ENCODE results near the gene TUBA4B.
A peak's percentile ranks its signal among the peaks of the same experiment; 100 is the strongest.

TUBA4B gene

DNA sequence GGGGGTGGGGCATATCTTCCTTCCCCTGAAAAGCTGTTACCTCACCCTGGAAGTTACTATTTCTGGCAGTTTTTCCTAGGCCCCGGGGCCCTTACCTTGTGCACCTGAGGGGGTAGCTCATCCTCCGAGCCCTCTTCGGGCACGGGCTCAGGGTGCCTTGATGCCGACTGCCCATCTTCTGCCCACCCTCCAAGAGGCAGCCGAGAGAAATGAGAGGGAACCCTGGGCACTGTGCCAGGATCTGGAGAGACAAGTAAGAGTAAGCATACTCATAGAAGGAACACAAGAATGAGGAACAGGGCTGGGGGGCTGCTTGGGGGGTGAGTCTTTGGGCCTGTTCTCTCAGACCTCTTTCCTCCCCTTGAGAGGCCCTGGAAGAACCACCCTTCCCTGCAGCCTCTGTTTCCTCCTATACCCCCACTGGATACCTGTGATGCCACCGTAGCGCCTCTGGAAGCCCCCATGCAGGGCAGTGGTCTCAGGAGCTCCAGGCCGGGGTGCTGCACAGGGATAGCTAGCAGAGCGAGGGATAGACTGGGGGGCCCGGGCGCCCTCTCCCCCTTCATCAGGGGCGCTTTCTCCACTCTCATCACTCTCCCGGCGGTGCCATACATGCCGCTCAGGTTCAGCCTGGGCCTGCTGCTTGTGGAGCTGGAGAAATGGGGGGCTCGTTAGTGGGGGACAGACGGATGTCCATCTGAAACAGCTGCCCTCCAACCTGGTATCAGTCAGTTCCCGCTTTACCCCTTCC lies 32.2 kb upstream of the TUBA4B start:
- Histone ChIP-seq H3K36me3 (ENCODE audit: control insufficient read depth, insufficient read depth, low read length) (peaks cover 29% of the 10 kb centered on the region), H3K27me3 (ENCODE audit: control insufficient read depth, insufficient read depth, low read length) (no peaks in the 10 kb centered on the region), H3K4me3 (ENCODE audit: low read depth, low read length) (no peak overlapping the region), H3K4me1 (ENCODE audit: control insufficient read depth, insufficient read depth, low read length) (peaks cover 5% of the 10 kb centered on the region), H3K9me3 (ENCODE audit: control insufficient read depth, insufficient read depth, low read length) (no peaks in the 10 kb centered on the region), H3K9ac (ENCODE audit: low read depth, low read length) (no peak overlapping the region)

DNA sequence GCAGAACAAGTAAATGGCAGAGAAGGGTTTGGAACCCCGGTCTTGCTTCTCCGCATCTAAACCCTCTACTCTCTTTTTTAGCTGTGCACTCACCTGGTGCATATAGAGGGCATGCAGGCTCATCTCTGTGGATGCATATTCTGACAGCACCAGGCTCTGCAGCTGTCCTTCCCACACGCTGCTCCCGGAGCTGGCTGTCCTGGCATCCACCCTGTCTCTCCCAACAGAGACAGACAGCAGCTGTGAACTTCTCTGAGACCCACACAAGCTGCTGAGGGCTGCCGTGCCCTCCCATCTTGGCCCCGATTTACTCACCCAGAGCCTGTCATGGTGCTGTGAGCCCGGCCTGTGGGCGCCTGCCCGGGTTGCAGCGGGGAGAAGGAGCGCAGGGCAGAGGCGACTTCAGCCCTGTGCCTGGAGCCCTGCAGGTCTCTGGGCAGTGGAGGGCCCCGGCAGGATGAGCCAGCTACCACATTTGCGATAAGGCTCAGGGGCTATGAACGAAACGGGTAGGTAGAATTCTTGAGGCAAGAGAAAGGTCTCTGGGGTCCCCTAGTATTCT lies 31.0 kb upstream of the TUBA4B start:
- Histone ChIP-seq H3K27me3 (ENCODE audit: control insufficient read depth, insufficient read depth, low read length) (no peaks in the 10 kb centered on the region), H3K9ac (ENCODE audit: low read depth, low read length) (no peak overlapping the region), H3K36me3 (ENCODE audit: control insufficient read depth, insufficient read depth, low read length) (peaks cover 29% of the 10 kb centered on the region), H3K4me1 (ENCODE audit: control insufficient read depth, insufficient read depth, low read length) (peaks cover 3% of the 10 kb centered on the region), H3K4me3 (ENCODE audit: low read depth, low read length) (no peak overlapping the region), H3K9me3 (ENCODE audit: control insufficient read depth, insufficient read depth, low read length) (no peaks in the 10 kb centered on the region)

DNA sequence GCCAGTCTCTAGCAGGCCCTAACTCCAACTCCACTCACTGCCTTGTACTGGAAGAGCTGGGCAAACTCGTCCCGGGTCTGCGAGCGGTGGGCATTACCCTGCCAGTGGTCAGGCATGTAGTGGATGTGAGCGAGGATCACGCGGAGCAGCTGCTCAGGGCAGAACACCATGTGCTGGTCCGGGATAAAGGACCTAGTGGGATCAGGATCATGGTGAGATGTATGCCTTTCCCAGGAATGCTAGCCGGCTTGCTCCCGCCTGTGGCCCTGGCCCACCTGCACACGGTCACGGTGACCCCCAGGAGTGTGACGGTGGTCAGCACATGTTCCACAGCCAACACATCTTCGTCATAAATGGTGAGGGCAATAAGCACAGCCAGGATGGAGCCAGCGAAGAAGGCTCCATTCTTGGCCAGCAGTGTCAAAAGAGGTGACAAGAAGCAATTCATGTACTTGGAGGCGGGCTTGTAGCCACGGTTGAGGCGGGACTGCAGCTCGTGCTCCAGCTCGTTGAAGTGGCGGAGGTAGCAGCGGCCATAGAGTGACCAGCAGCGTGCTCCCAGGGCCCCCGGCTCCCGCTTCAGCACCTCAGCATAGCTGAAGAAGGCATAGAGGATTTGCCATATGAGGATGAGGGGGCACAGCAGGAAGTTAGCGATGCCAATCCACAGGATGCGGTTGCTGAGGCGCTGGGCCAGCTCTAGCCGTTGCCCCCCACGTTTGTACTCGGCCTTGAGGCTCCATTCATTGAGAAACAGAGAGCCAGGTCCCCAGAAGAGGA lies 29.0 kb upstream of the TUBA4B start:
- Histone ChIP-seq H3K9me3 (ENCODE audit: control insufficient read depth, insufficient read depth, low read length) (no peaks in the 10 kb centered on the region), H3K4me1 (ENCODE audit: control insufficient read depth, insufficient read depth, low read length) (peaks cover 3% of the 10 kb centered on the region), H3K9ac (ENCODE audit: low read depth, low read length) (no peak overlapping the region), H3K27me3 (ENCODE audit: control insufficient read depth, insufficient read depth, low read length) (no peaks in the 10 kb centered on the region), H3K36me3 (ENCODE audit: control insufficient read depth, insufficient read depth, low read length) (peaks cover 29% of the 10 kb centered on the region), H3K4me3 (ENCODE audit: low read depth, low read length) (no peak overlapping the region)

DNA sequence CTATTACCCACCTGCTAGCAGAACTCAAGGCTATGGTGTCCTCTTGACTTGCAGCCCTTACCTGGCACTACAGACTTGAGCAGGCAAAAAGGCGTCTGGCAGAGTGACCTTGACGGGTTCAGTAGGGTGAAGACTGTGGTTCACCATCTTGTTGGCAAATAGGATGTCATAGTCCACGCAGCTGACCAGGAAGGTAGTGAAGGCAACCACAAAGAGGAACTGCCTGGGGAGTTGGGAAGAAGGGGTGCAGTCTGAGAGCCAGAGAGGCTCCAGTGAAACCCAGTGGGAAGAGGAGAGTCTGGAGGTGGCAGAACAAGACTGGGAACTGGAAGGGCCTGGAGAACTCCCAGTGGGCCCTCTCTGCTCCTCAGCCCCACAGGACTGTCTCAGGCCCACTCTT lies 27.7 kb upstream of the TUBA4B start:
- H3K4me1 ChIP-seq (ENCODE audit: control insufficient read depth, insufficient read depth, low read length), result no peaks in the 10 kb centered on the region
- no peak overlapping the region for H3K4me3 ChIP-seq (ENCODE audit: low read depth, low read length)
- no peaks in the 10 kb centered on the region for H3K9me3 ChIP-seq (ENCODE audit: control insufficient read depth, insufficient read depth, low read length)
- H3K27me3 ChIP-seq (ENCODE audit: control insufficient read depth, insufficient read depth, low read length), result no peaks in the 10 kb centered on the region
- H3K9ac ChIP-seq (ENCODE audit: low read depth, low read length), result no peak overlapping the region
- peaks cover 28% of the 10 kb centered on the region for H3K36me3 ChIP-seq (ENCODE audit: control insufficient read depth, insufficient read depth, low read length)

DNA sequence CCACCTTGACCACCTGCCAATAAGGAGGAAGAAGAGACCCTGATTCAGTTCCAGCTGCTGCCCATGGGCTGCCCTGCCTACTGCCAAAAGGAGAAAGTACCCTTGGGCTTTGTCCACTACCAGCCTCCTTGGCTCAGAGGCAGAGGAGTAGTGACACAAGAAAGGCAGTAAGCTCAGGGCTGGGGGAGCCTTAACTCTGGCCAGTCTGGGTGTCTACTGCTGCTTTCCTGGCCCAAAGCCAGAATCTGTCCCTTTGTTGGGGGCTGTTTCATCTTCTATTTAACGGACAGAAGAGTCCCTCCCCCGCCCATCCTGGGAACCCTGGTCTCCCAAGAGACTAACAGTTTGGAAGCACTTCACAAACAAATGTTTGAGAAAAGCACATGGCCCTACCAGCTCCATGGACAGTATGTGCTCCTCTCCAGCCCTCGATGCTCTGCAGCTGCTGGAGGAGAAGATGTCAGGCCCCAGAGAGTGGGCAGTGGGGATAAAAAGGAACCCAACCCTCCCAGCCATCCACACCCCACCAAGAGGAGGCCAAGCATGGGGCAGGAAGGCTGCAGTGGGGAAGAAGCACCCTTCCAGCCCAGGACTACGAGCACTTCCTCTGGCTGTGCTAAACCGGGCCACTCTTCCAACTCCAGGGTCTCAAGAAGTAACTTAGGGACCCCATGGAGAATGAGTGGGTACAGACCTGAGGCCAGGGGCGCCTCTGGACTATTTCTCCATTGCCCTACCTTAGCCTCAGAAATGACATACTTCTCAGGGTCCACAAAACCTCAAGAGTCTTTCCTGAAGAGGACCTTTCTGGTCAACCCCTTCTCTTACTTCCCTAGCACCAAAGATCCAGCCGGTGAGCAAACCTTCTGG lies 24.8 kb upstream of the TUBA4B start:
- Histone ChIP-seq H3K36me3 (ENCODE audit: control insufficient read depth, insufficient read depth, low read length) (peaks cover 36% of the 10 kb centered on the region), H3K4me1 (ENCODE audit: control insufficient read depth, insufficient read depth, low read length) (no peaks in the 10 kb centered on the region), H3K9ac (ENCODE audit: low read depth, low read length) (peak overlapping the region; percentile 76), H3K4me3 (ENCODE audit: low read depth, low read length) (peak overlapping the region; percentile 98), H3K9me3 (ENCODE audit: control insufficient read depth, insufficient read depth, low read length) (no peaks in the 10 kb centered on the region), H3K27me3 (ENCODE audit: control insufficient read depth, insufficient read depth, low read length) (no peaks in the 10 kb centered on the region)

DNA sequence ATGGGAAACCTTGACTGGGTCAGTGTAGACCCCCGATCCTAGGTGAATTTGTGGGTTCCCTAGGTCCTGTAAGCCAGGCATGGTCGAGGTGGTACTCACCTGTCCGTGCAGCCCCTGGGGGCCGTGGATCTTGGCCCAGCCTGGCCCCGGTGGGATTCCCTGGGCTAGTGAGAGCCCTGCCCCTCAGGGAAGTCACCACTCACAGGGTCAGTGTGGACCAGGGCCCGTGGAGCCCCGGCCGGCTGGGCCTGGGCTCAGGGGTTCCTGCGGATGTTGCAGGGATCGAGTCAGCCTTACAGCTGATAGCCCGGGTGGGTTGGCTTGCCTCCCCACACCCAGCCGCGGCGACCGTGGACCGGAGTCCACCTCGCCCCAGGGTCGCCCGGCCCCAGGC lies 24.1 kb upstream of the TUBA4B start:
- peaks cover 35% of the 10 kb centered on the region for H3K36me3 ChIP-seq (ENCODE audit: control insufficient read depth, insufficient read depth, low read length)
- H3K27me3 ChIP-seq (ENCODE audit: control insufficient read depth, insufficient read depth, low read length), result no peaks in the 10 kb centered on the region
- H3K9ac ChIP-seq (ENCODE audit: low read depth, low read length), result peak overlapping the region; percentile 76
- H3K9me3 ChIP-seq (ENCODE audit: control insufficient read depth, insufficient read depth, low read length), result no peaks in the 10 kb centered on the region
- H3K4me1 ChIP-seq (ENCODE audit: control insufficient read depth, insufficient read depth, low read length), result no peaks in the 10 kb centered on the region
- H3K4me3 ChIP-seq (ENCODE audit: low read depth, low read length), result peak overlapping the region; percentile 98

DNA sequence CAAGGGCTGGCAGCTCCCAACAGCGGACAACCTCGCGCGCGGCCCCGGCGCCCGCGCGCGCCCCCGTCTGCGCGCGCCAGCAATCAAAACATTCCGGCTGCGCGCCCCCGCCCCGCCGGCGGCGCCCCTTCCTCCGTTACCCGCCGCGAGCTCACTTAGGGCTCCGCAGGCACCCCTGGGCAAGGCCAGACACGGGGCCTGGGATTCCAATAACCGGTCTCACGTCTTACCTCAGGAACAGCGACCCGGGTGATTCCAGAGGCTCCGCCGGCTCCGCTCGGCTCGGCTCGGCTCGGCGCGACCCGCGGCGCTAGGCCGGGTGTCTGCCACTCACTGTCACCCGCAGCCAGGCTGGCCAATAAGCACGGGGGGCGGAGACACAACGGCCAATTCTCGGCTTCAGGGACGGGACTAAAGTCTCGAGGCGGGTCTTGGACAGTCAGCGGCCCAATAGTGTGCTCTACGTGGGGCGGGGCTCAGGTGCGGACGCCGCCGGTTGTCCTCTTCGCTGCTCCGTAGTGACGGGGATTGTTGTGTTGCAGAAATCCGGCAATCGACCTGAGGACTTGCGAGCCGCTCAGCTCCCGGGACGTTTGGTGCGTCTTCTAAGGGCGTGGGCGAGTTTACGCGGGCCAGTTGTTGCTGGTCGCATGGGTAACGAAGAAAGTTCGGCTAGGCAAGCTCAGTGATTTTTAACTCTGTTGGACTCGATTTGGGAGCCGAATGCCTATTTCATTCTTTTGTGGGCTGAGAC lies 23.6 kb upstream of the TUBA4B start, which contains the start of the genes ANKZF1 and ATG9A:
Gene ANKZF1, plus strand, starts transcription at position 502 of the 754 bp plus-strand sequence. CDS start 452 bp downstream, outside the sequence.
Gene ATG9A, minus strand, starts transcription at position 332 of the 754 bp plus-strand sequence. CDS start 1,612 bp downstream, outside the sequence.
- Histone ChIP-seq H3K9me3 (ENCODE audit: control insufficient read depth, insufficient read depth, low read length) (no peaks in the 10 kb centered on the region), H3K9ac (ENCODE audit: low read depth, low read length) (peak within 1 kb of the TSS; percentile 90), H3K27me3 (ENCODE audit: control insufficient read depth, insufficient read depth, low read length) (no peaks in the 10 kb centered on the region), H3K4me1 (ENCODE audit: control insufficient read depth, insufficient read depth, low read length) (no peaks in the 10 kb centered on the region), H3K4me3 (ENCODE audit: low read depth, low read length) (peak within 1 kb of the TSS; percentile 98), H3K36me3 (ENCODE audit: control insufficient read depth, insufficient read depth, low read length) (peaks cover 35% of the 10 kb centered on the region)

DNA sequence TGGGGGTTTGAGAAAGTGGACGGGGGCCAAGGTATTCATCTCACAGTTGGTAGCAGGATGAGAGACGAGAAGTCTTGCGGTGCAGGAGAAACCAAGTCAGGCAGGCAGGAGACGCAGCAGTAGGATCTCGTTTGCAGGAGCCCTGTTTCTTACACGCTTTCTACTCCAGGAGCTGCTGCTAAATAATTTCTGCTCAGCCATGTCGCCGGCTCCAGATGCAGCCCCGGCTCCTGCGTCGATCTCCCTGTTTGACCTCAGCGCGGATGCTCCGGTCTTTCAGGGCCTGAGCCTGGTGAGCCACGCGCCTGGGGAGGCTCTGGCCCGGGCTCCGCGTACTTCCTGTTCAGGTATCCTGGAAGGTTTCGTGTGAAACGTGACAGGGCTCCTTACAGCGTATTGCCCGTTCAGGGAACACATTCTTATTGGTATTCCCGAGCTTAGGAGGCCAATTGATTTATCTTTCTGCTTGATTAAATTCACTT lies 22.9 kb upstream of the TUBA4B start:
- no peaks in the 10 kb centered on the region for H3K9me3 ChIP-seq (ENCODE audit: control insufficient read depth, insufficient read depth, low read length)
- H3K36me3 ChIP-seq (ENCODE audit: control insufficient read depth, insufficient read depth, low read length), result peaks cover 29% of the 10 kb centered on the region
- no peaks in the 10 kb centered on the region for H3K27me3 ChIP-seq (ENCODE audit: control insufficient read depth, insufficient read depth, low read length)
- no peaks in the 10 kb centered on the region for H3K4me1 ChIP-seq (ENCODE audit: control insufficient read depth, insufficient read depth, low read length)
- H3K4me3 ChIP-seq (ENCODE audit: low read depth, low read length), result peak overlapping the region; percentile 98
- H3K9ac ChIP-seq (ENCODE audit: low read depth, low read length), result peak overlapping the region; percentile 90

DNA sequence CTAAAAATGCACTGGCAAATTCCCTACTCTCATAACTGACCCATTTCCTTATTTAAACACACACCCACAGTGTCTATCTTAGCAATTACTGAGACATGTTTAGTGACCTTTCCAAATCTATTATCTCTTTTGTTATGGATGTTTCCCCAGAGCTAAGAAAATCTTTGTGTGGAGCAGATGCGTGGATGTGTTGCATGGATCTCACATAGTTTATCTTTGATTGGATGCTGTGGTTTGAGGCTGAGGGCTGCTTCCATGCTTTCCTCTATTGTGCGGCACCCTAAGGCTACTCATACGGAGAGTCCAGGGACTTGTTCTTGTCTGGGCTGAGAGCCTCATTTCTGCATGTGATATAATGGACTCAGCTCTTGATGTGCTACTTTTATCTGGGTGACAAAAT lies 18.7 kb upstream of the TUBA4B start:
- no peak overlapping the region for H3K4me3 ChIP-seq (ENCODE audit: low read depth, low read length)
- peaks cover 38% of the 10 kb centered on the region for H3K36me3 ChIP-seq (ENCODE audit: control insufficient read depth, insufficient read depth, low read length)

DNA sequence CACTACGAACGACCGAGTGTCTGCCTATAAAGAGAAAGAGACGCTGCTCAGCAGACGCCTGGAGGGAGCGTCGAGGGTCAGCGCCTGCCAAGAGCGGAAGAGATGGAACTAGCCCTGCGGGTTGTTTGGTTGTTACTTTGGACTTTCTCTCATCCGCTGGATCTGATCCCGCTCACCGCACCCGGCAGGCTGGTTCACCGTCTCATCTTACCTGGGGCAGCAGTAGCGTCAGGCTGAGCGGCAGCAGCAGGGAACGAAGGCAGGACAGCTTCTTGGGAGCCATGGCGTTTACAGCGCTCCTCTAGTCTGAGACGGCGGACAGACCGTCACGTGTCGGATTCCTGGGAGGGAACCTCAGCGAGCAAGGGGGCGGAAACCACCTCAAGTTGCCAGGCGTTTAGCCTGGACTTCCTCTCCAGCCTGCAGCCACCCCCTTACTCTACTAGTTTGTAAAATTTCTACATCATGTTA lies 9.7 kb upstream of the TUBA4B start:
- no peak overlapping the region for H3K9ac ChIP-seq (ENCODE audit: low read depth, low read length)
- H3K9me3 ChIP-seq (ENCODE audit: control insufficient read depth, insufficient read depth, low read length), result no peaks in the 10 kb centered on the region
- H3K4me3 ChIP-seq (ENCODE audit: low read depth, low read length), result no peak overlapping the region
- H3K36me3 ChIP-seq (ENCODE audit: control insufficient read depth, insufficient read depth, low read length), result peaks cover 8% of the 10 kb centered on the region
- H3K4me1 ChIP-seq (ENCODE audit: control insufficient read depth, insufficient read depth, low read length), result peaks cover 4% of the 10 kb centered on the region
- no peaks in the 10 kb centered on the region for H3K27me3 ChIP-seq (ENCODE audit: control insufficient read depth, insufficient read depth, low read length)

More for the DNA sequence above, 18.7 kb upstream of the TUBA4B start:
- Histone ChIP-seq H3K9ac (ENCODE audit: low read depth, low read length) (no peak overlapping the region), H3K9me3 (ENCODE audit: control insufficient read depth, insufficient read depth, low read length) (no peaks in the 10 kb centered on the region), H3K4me1 (ENCODE audit: control insufficient read depth, insufficient read depth, low read length) (no peaks in the 10 kb centered on the region), H3K27me3 (ENCODE audit: control insufficient read depth, insufficient read depth, low read length) (no peaks in the 10 kb centered on the region)

All from iPS-15b (cell line).